GM12878 (cell line): ENCODE measurements around the gene ANO4. TPM values are rescaled to one million over a fixed set of nuclear protein-coding genes. Genes with fewer than 3 reads are reported as not detected.

Experiments used
- ATAC-seq: fragments of 200-7000 bp; cut with Tn5 transposase; 3 replicates; pipeline ENCODE4 v1.9.1; 2020; ENCODE audit warnings: mild to moderate bottlenecking, moderate library complexity
- BruUV-seq: library from RNA; stranded (reverse); fragments of 400-500 nt; replicated peaks from 2 replicates; lab custom pipeline; 2021; lab: Mats Ljungman, UMichigan
- CTCF ChIA-PET: fragments of 300-600 bp; sonication (Branson Sonifier 250); formaldehyde crosslinking; extraction: SDS; loops from one replicate; lab custom pipeline; 2021; ENCODE audit warnings: inconsistent platforms; lab: Yijun Ruan, JAX
- POLR2A ChIA-PET: fragments of 350-600 bp; formaldehyde crosslinking; extraction: SDS; loops from one replicate; lab custom pipeline; 2021; ENCODE audit warnings: inconsistent platforms; lab: Charles Lee
- RAD21 ChIA-PET: fragments of 300-600 bp; sonication (Branson Sonifier 250); formaldehyde crosslinking; loops from one replicate; lab custom pipeline; 2023; ENCODE audit warnings: antibody characterized with exemption; ENCODE audit not compliant: unreplicated experiment; lab: Charles Lee
- SMC1A ChIA-PET: fragments of 300-600 bp; sonication (Branson Sonifier 250); formaldehyde crosslinking; loops from one replicate; lab custom pipeline; 2023; ENCODE audit not compliant: unreplicated experiment, uncharacterized antibody; lab: Charles Lee
- DNase-seq: peaks from one replicate; pipeline ENCODE4 v3.0.0-alpha.2; 2011; ENCODE audit warnings: low read depth, low spot score
- FAIRE-seq: peaks from 3 replicates; lab custom pipeline; 2011; peaks lifted over from hg19 to GRCh38; lab: Jason Lieb, UNC
- H2AFZ ChIP-seq: 2 replicates; pipeline ENCODE4 v1.6.0; 2011; ENCODE audit warnings: low read depth, low read length, control low read depth; ENCODE audit not compliant: control insufficient read depth
- H3K27ac ChIP-seq: 2 replicates; pipeline ENCODE4 v1.5.1; 2011; ENCODE audit warnings: control low read depth; ENCODE audit not compliant: control insufficient read depth, insufficient read depth
- H3K27me3 ChIP-seq, 2 experiments: replicated peaks in 1 of 2; 2 replicates each; pipeline versions ENCODE4 v1.6.0 to v1.6.1; 2011; ENCODE audit warnings: low read length in 1 of 2; ENCODE audit not compliant: control insufficient read depth in 2 of 2, insufficient read depth in 2 of 2
- H3K36me3 ChIP-seq, 2 experiments: 2 replicates each; pipeline ENCODE4 v1.5.1; 2011; ENCODE audit warnings: low read length in 1 of 2; ENCODE audit not compliant: control insufficient read depth in 2 of 2, insufficient read depth in 2 of 2
- H3K4me1 ChIP-seq: 2 replicates; pipeline ENCODE4 v1.6.1; 2011; ENCODE audit warnings: mild to moderate bottlenecking, low read length, moderate library complexity, mixed read lengths; ENCODE audit not compliant: control insufficient read depth, insufficient read depth
- H3K4me2 ChIP-seq: 2 replicates; pipeline ENCODE4 v1.6.0; 2011; ENCODE audit warnings: control low read depth; ENCODE audit not compliant: control insufficient read depth, insufficient read depth
- H3K4me3 ChIP-seq: fragments of 200-600 bp; sonication (generic); 2 replicates; pipeline ENCODE4 v1.5.1; 2016
- H3K79me2 ChIP-seq: 2 replicates; pipeline ENCODE4 v1.6.0; 2011; ENCODE audit warnings: low read length; ENCODE audit not compliant: control insufficient read depth, insufficient read depth
- H3K9ac ChIP-seq: 2 replicates; pipeline ENCODE4 v1.8.0; 2011; ENCODE audit warnings: low read length, control low read depth, mixed read lengths; ENCODE audit not compliant: control insufficient read depth, insufficient read depth
- H3K9me3 ChIP-seq: replicated peaks from 3 replicates; pipeline ENCODE4 v1.5.1; 2011; ENCODE audit warnings: mild to moderate bottlenecking, low read length; ENCODE audit not compliant: control insufficient read depth, insufficient read depth
- H4K20me1 ChIP-seq: 2 replicates; pipeline ENCODE4 v1.6.0; 2011; ENCODE audit not compliant: control insufficient read depth, insufficient read depth
- ASH2L ChIP-seq: fragments of 300-600, 200-600 bp; sonication (generic); IDR thresholded peaks from 2 replicates; pipeline ENCODE4 v1.6.1; 2017; ENCODE audit warnings: low read depth, mild to moderate bottlenecking, borderline replicate concordance
- BMI1 ChIP-seq: fragments of 450-650 bp; IDR thresholded peaks from 2 replicates; pipeline ENCODE4 v1.6.1; 2016; ENCODE audit warnings: mild to moderate bottlenecking, moderate library complexity, borderline replicate concordance
- CHD1 ChIP-seq: IDR thresholded peaks from 2 replicates; pipeline ENCODE4 v1.6.1; 2012; ENCODE audit warnings: low read depth, low read length, improper control_type of control experiment
- DPF2 ChIP-seq: fragments of 450-650 bp; IDR thresholded peaks from 2 replicates; pipeline ENCODE4 v1.6.1; 2017; ENCODE audit warnings: mild to moderate bottlenecking
- FOS ChIP-seq: IDR thresholded peaks from 3 replicates; pipeline ENCODE4 v1.6.1; 2011; ENCODE audit warnings: borderline replicate concordance; ENCODE audit not compliant: insufficient read length; ENCODE audit errors: extremely low read depth
- MXI1 ChIP-seq: fragments of 150-350 bp; IDR thresholded peaks from 2 replicates; pipeline ENCODE4 v1.6.1; 2011; ENCODE audit warnings: low read depth, mild to moderate bottlenecking, inconsistent platforms, low read length, improper control_type of control experiment
- MYC ChIP-seq: IDR thresholded peaks from 2 replicates; pipeline ENCODE4 v1.6.1; 2011; ENCODE audit warnings: mild to moderate bottlenecking, low read length, moderate library complexity, inconsistent platforms; ENCODE audit not compliant: insufficient read depth, insufficient replicate concordance, insufficient read length, severe bottlenecking
- POLR2AphosphoS2 ChIP-seq: IDR thresholded peaks from 2 replicates; pipeline ENCODE4 v1.6.1; 2011; ENCODE audit warnings: low read depth, mild to moderate bottlenecking, low read length, improper control_type of control experiment, moderate library complexity
- SMAD1 ChIP-seq: fragments of 450-650 bp; IDR thresholded peaks from 2 replicates; pipeline ENCODE4 v1.6.1; 2018; ENCODE audit warnings: mild to moderate bottlenecking, low read depth; ENCODE audit not compliant: partially characterized antibody
- SREBF1 ChIP-seq: IDR thresholded peaks from 2 replicates; pipeline ENCODE4 v1.6.1; 2012; ENCODE audit warnings: mild to moderate bottlenecking, low read length
- SREBF2 ChIP-seq: IDR thresholded peaks from 2 replicates; pipeline ENCODE4 v1.6.1; 2012; ENCODE audit warnings: mild to moderate bottlenecking, low read length
- TAF1 ChIP-seq: IDR thresholded peaks from 2 replicates; pipeline ENCODE4 v1.6.1; 2011; ENCODE audit warnings: mild to moderate bottlenecking, low read depth, low read length, borderline replicate concordance
- ZNF384 ChIP-seq: IDR thresholded peaks from 2 replicates; pipeline ENCODE4 v1.6.1; 2012; ENCODE audit warnings: low read depth, mild to moderate bottlenecking, low read length, improper control_type of control experiment, borderline replicate concordance
- WGBS: methylation state at CpG from one replicate; pipeline ENCODE4 v1.1.6; 2016; ENCODE audit warnings: low lambda C conversion rate; ENCODE audit not compliant: insufficient replicate concordance, insufficient coverage; ENCODE audit errors: missing lambda C conversion rate; 5-methylcytosine and 5-hydroxymethylcytosine counted together
- in situ Hi-C: fragments of 300-500 bp; cut with MboI; formaldehyde crosslinking; loops from 9 replicates; pipeline ENCODE4 v1.14.3; 2018; ENCODE audit warnings: mixed read lengths
- intact Hi-C: fragments of 100-400 bp; cut with micrococcal nuclease; formaldehyde crosslinking; loops from one replicate; pipeline ENCODE4 v1.14.2; 2022; ENCODE audit not compliant: unreplicated experiment
- polyA plus RNA-seq, 11 experiments: library from polyadenylated mRNA; depleted of rRNA in 4 of 11; unstranded in 6 of 11; stranded (reverse) in 5 of 11; fragments of >200 nt; fragmentation: Nextera tagmentation in 4 of 11; fragmentation: Illumina TruSeq in 1 of 11; extraction: Ambion mirVana in 4 of 11; extraction: Trizol in 1 of 11; gene quantifications; 1 replicate in 1 of 11; 2 replicates in 10 of 11; pipeline versions ENCODE4 v1.2.1 to v1.2.3, GENCODE V29; 2011 to 2016; ENCODE audit warnings: inconsistent platforms in 2 of 11, missing spikeins in 2 of 11, low read depth in 1 of 11
- total RNA-seq, 4 experiments: library from RNA; depleted of rRNA in 3 of 4; stranded (reverse); fragments of >200 nt in 3 of 4; fragmentation: Illumina TruSeq in 1 of 4; extraction: Trizol in 1 of 4; gene quantifications; 2 replicates each; pipeline versions ENCODE4 v1.2.1 to v1.2.3, GENCODE V29; 2013 to 2021
- TF ChIP-seq, protein P1 (sequence below): IDR thresholded peaks from 2 replicates; pipeline ENCODE4 v1.6.1; 2012; ENCODE audit warnings: low read depth, low read length, improper control_type of control experiment
- TF ChIP-seq, protein P2 (sequence below): IDR thresholded peaks from 2 replicates; pipeline ENCODE4 v1.6.1; 2011; ENCODE audit warnings: borderline replicate concordance, low read depth, mild to moderate bottlenecking, moderate library complexity, low read length; ENCODE audit not compliant: insufficient read depth, poor library complexity, severe bottlenecking

ANO4 gene
- total and polyA plus RNA-seq, 10 of the 15 experiments (the other 5 are each of a cell fraction or from before 2014, with no cell fraction given), result not detected

DNA sequence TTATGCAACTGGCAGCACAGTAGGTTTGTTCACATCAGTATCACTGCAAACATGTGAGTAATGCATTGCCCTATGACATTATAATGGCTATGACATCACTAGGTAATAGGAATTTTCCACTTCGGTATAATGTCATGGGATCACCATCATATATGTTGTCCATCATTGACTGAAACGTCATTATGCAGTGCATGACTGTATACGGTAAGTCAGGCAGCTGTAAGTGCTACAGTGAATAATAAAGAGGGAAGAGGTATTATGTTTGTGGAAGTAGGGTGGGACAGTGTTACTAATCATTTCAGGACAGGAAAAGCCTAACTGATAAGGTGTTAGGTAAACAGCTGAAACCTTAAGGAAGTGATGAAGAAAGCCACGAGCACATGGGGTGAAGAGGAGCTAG lies 68.1 kb downstream of the ANO4 start:
- no peak overlapping the region for H3K4me3 ChIP-seq
- BruUV-seq, result no TSS peak
- no peaks in the 10 kb centered on the region for H4K20me1 ChIP-seq
- no peak overlapping the region for H2AFZ ChIP-seq
- no peak for ATAC-seq
- no peak for DNase-seq
- SMC1A ChIA-PET, result no interaction called here
- TF ChIP-seq SREBF2 (no peak), CHD1 (no peak), BMI1 (no peak)
- TF ChIP-seq, all 136 proteins: peak for 0
- Histone ChIP-seq H3K4me2 (no peak overlapping the region), H3K36me3 (no peaks in the 10 kb centered on the region), H3K27ac (no peak overlapping the region), H3K27me3 (0 out of 4 replicates have a peak, but pooled peaks cover 0 to 1% of the 10 kb centered on the region in 2 experiments), H3K79me2 (no peaks in the 10 kb centered on the region), H3K9me3 (no peaks in the 10 kb centered on the region), H3K4me1 (no peaks in the 10 kb centered on the region), H3K9ac (no peak overlapping the region)
- FAIRE-seq, result no peak
- ChIA-PET CTCF (no interaction called here), POLR2A (no interaction called here), RAD21 (no interaction called here)
- in situ Hi-C loops (no loop called here), intact Hi-C loops (no loop called here)
- 29% methylated on average over 4 of the region's 4 CpGs for WGBS

DNA sequence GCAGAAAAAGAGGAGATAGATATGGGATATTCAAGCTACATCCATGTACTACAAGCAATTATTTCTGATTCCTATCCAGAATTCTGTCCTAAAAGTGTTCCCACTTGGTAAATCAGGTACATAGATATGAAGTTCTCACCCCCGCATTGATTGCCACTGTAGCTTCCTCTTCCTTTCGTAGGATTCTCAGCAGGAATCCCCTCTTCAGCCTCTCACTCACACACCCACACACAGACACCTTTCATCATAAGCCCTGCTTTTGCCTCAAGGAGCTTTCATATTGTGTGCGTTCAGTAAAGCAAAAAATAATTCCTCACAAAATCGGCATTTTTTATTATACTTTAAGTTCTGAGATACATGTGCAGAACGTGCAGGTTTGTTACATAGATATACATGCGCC lies 69.8 kb downstream of the ANO4 start:
- DNase-seq, result no peak
- Histone ChIP-seq H3K9me3 (no peaks in the 10 kb centered on the region), H3K4me3 (no peak overlapping the region), H4K20me1 (no peaks in the 10 kb centered on the region), H2AFZ (no peak overlapping the region), H3K36me3 (no peaks in the 10 kb centered on the region), H3K9ac (no peak overlapping the region), H3K79me2 (no peaks in the 10 kb centered on the region), H3K4me2 (no peak overlapping the region), H3K27ac (no peak overlapping the region), H3K4me1 (no peaks in the 10 kb centered on the region), H3K27me3 (0 out of 4 replicates have a peak, but pooled peaks cover 0 to 1% of the 10 kb centered on the region in 2 experiments)
- no TSS peak for BruUV-seq
- intact Hi-C loops (no loop called here), in situ Hi-C loops (no loop called here)
- SMC1A ChIA-PET, result no interaction called here
- no peak for ATAC-seq
- peak; percentile 7 for FAIRE-seq
- 28% methylated on average over 6 of the region's 6 CpGs for WGBS
- CTCF ChIA-PET, result interaction anchor here (0.7 kb wide), 1 partner anchor 107 kb away, joined by 3 read pairs; no protein-coding TSS in a partner anchor
- TF ChIP-seq, protein P1, sequence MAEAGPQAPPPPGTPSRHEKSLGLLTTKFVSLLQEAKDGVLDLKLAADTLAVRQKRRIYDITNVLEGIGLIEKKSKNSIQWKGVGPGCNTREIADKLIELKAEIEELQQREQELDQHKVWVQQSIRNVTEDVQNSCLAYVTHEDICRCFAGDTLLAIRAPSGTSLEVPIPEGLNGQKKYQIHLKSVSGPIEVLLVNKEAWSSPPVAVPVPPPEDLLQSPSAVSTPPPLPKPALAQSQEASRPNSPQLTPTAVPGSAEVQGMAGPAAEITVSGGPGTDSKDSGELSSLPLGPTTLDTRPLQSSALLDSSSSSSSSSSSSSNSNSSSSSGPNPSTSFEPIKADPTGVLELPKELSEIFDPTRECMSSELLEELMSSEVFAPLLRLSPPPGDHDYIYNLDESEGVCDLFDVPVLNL, result no peak
- TF ChIP-seq SREBF1, result no peak
- TF ChIP-seq DPF2, result no peak
- no peak for TF ChIP-seq MXI1
- TF ChIP-seq SMAD1, result no peak
- TF ChIP-seq MYC, result no peak
- TF ChIP-seq TAF1, result no peak
- no peak for TF ChIP-seq FOS
- TF ChIP-seq ZNF384, result no peak
- no peak for TF ChIP-seq POLR2AphosphoS2
- TF ChIP-seq ASH2L, result no peak
- TF ChIP-seq, protein P2, sequence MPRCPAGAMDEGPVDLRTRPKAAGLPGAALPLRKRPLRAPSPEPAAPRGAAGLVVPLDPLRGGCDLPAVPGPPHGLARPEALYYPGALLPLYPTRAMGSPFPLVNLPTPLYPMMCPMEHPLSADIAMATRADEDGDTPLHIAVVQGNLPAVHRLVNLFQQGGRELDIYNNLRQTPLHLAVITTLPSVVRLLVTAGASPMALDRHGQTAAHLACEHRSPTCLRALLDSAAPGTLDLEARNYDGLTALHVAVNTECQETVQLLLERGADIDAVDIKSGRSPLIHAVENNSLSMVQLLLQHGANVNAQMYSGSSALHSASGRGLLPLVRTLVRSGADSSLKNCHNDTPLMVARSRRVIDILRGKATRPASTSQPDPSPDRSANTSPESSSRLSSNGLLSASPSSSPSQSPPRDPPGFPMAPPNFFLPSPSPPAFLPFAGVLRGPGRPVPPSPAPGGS, result no peak
- RAD21 ChIA-PET, result no interaction called here
- POLR2A ChIA-PET, result no interaction called here
